Activated CD8-positive, alpha-beta memory T cell treated with anti-CD3 and anti-CD28 coated beads for 24 hours (primary cell): ENCODE results near the gene CYP26C1.
"Not testable (repeated sequence)": the region's sequence is repeated elsewhere in the genome, so short reads cannot be mapped to it uniquely, and the experiment has no call there.

Experiments used
- DNase-seq: peaks from one replicate; pipeline ENCODE4 v3.0.0-alpha.2; 2020

Gene CYP26C1

GRCh38 chr10:93079663-93080349, 19.2 kb downstream of the CYP26C1 start:
- DNase-seq, result no peak

- peak; percentile 79 for DNase-seq
Observed at GRCh38 chr10:93080350-93081046, 19.9 kb downstream of the CYP26C1 start.

GRCh38 chr10:93081318-93081717, 20.7 kb downstream of the CYP26C1 start:
- peak; percentile 32 for DNase-seq

GRCh38 chr10:93081834-93082233, 21.2 kb downstream of the CYP26C1 start:
- DNase-seq, result peak; percentile 26

- peak; percentile 15 for DNase-seq
Observed at GRCh38 chr10:93083743-93084539, 23.3 kb downstream of the CYP26C1 start.

- no peak for DNase-seq
Observed at GRCh38 chr10:93085272-93085859, 24.8 kb downstream of the CYP26C1 start.

GRCh38 chr10:93086289-93086688, 25.7 kb downstream of the CYP26C1 start:
- peak; percentile 15 for DNase-seq

- DNase-seq, result no peak
Observed at GRCh38 chr10:93087846-93088245, 27.2 kb downstream of the CYP26C1 start.

- peak; percentile 41 for DNase-seq
Observed at GRCh38 chr10:93088466-93088865, 27.9 kb downstream of the CYP26C1 start.

GRCh38 chr10:93090619-93091018, 30.0 kb downstream of the CYP26C1 start:
- no peak for DNase-seq

GRCh38 chr10:93091960-93092359, 31.4 kb downstream of the CYP26C1 start:
- DNase-seq, result no peak

GRCh38 chr10:93095225-93095624, 34.6 kb downstream of the CYP26C1 start:
- DNase-seq, result no peak

GRCh38 chr10:93096901-93097300, 36.3 kb downstream of the CYP26C1 start:
- DNase-seq, result peak; percentile 38

GRCh38 chr10:93097386-93097785, 36.8 kb downstream of the CYP26C1 start:
- DNase-seq, result no peak

- DNase-seq, result peak; percentile 19
Observed at GRCh38 chr10:93098816-93099215, 38.2 kb downstream of the CYP26C1 start.

- peak; percentile 7 for DNase-seq
Observed at GRCh38 chr10:93099670-93100069, 39.1 kb downstream of the CYP26C1 start.

- DNase-seq, result not testable (repeated sequence)
Observed at GRCh38 chr10:93101148-93101547, 40.5 kb downstream of the CYP26C1 start.

- DNase-seq, result no peak
Observed at GRCh38 chr10:93103953-93104352, 43.4 kb downstream of the CYP26C1 start.

GRCh38 chr10:93106631-93107072, 46.1 kb downstream of the CYP26C1 start:
- no peak for DNase-seq

- no peak for DNase-seq
Observed at GRCh38 chr10:93110472-93111146, 50.0 kb downstream of the CYP26C1 start.

- DNase-seq, result peak; percentile 13
Observed at GRCh38 chr10:93113042-93113441, 52.4 kb downstream of the CYP26C1 start.

- peak; percentile 85 for DNase-seq
Observed at GRCh38 chr10:93115661-93116383, 55.2 kb downstream of the CYP26C1 start.
